GM12891 (cell line): ENCODE measurements around the gene TXNDC5.

Experiments used
- DNase-seq: peaks from one replicate; pipeline ENCODE4 v3.0.0; 2011; ENCODE audit warnings: low spot score; ENCODE audit not compliant: insufficient read length
- FAIRE-seq: peaks from 2 replicates; lab custom pipeline; 2011; peaks lifted over from hg19 to GRCh38; lab: Jason Lieb, UNC
- PAX5 ChIP-seq: IDR thresholded peaks from 2 replicates; pipeline ENCODE4 v1.6.1; 2011; ENCODE audit warnings: low read length, moderate library complexity, mild to moderate bottlenecking; ENCODE audit not compliant: insufficient read depth, severe bottlenecking
- POLR2A ChIP-seq: IDR thresholded peaks from 2 replicates; pipeline ENCODE4 v1.6.1; 2011; ENCODE audit warnings: low read depth, low read length, control low read depth
- POLR2AphosphoS5 ChIP-seq: IDR thresholded peaks from 2 replicates; pipeline ENCODE4 v1.6.1; 2011; ENCODE audit warnings: low read depth, low read length, control low read depth
- POU2F2 ChIP-seq: IDR thresholded peaks from 2 replicates; pipeline ENCODE4 v1.6.1; 2011; ENCODE audit warnings: low read depth, mild to moderate bottlenecking, control low read depth, low read length, moderate library complexity
- SPI1 ChIP-seq: IDR thresholded peaks from 2 replicates; pipeline ENCODE4 v1.6.1; 2011; ENCODE audit warnings: low read depth, low read length, control low read depth
- TAF1 ChIP-seq: IDR thresholded peaks from 2 replicates; pipeline ENCODE4 v1.6.1; 2011; ENCODE audit warnings: low read depth, low read length, control low read depth

The TXNDC5 gene

DNA sequence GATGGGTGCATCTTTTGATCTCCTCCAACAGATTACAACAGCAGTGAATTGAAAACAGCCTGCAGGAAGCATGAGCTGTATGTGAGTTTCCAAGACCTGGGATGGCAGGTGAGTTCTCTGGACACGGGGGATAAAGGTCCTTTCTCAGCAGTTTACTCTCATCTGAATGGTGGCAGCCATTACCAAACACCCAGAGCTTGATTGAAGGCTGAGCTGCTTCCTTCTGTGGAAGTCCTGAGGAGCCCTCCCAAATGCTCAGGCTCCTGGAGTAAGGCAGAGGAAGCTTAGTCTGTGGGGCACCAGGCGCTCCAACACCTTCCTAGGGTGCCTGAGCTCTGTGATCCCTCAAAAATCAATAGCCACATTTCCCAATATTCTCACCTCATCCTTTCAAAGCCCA lies 31.5 kb downstream of the TXNDC5 start:
- FAIRE-seq (no peak), DNase-seq (no peak)
- TF ChIP-seq POLR2AphosphoS5 (no peak), PAX5 (no peak), POLR2A (no peak), POU2F2 (no peak), SPI1 (no peak), TAF1 (no peak)

GRCh38 chr6:7878401-7878964 lies 32.1 kb downstream of the TXNDC5 start:
- DNase-seq (no peak), FAIRE-seq (no peak)
- TF ChIP-seq PAX5 (no peak), POLR2A (no peak), POLR2AphosphoS5 (no peak)

DNA sequence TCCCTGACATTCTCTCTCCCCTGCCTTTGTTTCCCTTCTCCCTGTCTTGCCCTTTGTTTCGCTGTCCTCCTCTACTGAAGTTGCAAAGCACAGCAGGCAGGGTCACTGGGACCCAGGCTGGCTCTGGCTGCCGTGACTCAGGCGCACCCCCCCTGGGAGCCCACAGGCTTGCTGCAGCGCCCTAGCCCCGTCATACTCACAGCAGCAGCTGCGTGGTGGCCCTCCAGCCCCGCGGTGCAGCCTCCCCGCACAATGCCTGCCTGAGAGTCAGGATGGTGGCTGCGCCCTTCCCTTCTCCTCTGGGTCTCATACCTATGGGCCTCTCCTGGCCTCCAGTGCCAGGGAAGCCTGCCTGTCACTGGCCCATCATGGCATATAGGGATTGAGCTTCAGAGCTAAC lies 41.7 kb downstream of the TXNDC5 start:
- TF ChIP-seq POU2F2 (no peak), TAF1 (no peak), POLR2AphosphoS5 (no peak), PAX5 (no peak), POLR2A (no peak), SPI1 (no peak)
- no peak for DNase-seq
- FAIRE-seq, result no peak

GRCh38 chr6:7866526-7866925 lies 44.1 kb downstream of the TXNDC5 start:
- no peak for FAIRE-seq

DNA sequence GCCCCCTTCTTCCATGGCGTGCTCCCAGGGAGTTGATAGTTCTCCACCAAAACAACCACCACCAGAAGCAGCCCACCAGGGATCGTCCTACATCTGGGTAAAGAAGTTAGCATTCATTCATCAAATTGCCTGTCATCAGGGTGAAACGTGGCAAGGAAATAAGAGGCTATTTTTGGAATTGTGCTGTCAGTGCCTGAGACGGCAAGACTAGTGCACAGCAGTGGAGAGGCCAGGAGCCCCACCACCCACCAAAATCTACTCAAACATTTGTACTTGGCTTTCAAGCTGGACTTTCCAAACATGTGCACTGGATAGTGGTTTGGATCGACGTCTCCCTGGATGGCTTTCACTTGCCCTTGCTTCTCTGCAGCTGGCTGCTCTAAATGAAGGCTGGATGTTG lies 44.8 kb downstream of the TXNDC5 start:
- DNase-seq (no peak), FAIRE-seq (no peak)
- TF ChIP-seq PAX5, result no peak
- TF ChIP-seq TAF1, result no peak
- no peak for TF ChIP-seq SPI1
- TF ChIP-seq POLR2AphosphoS5, result no peak
- no peak for TF ChIP-seq POLR2A
- no peak for TF ChIP-seq POU2F2

More at GRCh38 chr6:7866526-7866925, 44.1 kb downstream of the TXNDC5 start:
- no peak for DNase-seq
- TF ChIP-seq POU2F2 (no peak), POLR2AphosphoS5 (no peak), PAX5 (no peak), POLR2A (no peak), TAF1 (no peak), SPI1 (no peak)

GRCh38 chr6:7859591-7859990 lies 51.0 kb downstream of the TXNDC5 start:
- FAIRE-seq (no peak), DNase-seq (no peak)
- TF ChIP-seq POU2F2 (no peak), POLR2AphosphoS5 (no peak), PAX5 (no peak)

- FAIRE-seq (no peak), DNase-seq (no peak)
- TF ChIP-seq POLR2AphosphoS5 (no peak), POU2F2 (no peak), POLR2A (no peak), PAX5 (no peak), TAF1 (no peak), SPI1 (no peak)
These were observed 58.8 kb downstream of the TXNDC5 start for GRCh38 chr6:7851780-7852179.

DNA sequence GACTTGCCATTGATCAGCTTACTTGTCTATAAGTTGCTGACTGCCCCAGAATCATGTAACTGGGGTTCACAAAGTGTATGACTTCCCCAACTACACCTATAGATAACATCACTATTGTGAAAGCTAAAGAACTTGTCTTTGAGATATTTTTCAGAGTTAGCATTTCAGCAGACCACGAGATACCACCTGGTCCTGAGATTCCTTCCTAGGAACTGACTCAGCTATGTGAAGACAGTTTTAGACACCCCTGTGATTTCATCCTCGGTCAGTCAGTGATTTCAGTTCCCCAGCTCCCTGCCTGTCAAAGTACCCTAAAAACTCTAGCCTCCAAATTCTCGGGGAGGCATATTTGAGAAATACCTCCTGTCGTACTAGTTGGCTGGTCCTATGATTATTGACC lies 62.4 kb downstream of the TXNDC5 start:
- FAIRE-seq, result no peak
- no peak for DNase-seq
- TF ChIP-seq POLR2AphosphoS5 (no peak), SPI1 (no peak), POLR2A (no peak), POU2F2 (no peak), PAX5 (no peak), TAF1 (no peak)

- no peak for DNase-seq
- no peak for FAIRE-seq
- TF ChIP-seq POLR2A, result no peak
- no peak for TF ChIP-seq SPI1
- TF ChIP-seq POU2F2, result no peak
- TF ChIP-seq POLR2AphosphoS5, result no peak
- no peak for TF ChIP-seq TAF1
- no peak for TF ChIP-seq PAX5
These were observed 63.4 kb downstream of the TXNDC5 start for GRCh38 chr6:7846966-7847818.

- DNase-seq, result no peak
- TF ChIP-seq POLR2A (no peak), TAF1 (no peak), POLR2AphosphoS5 (no peak), SPI1 (no peak), PAX5 (no peak), POU2F2 (no peak)
- peak; percentile 13 for FAIRE-seq
These were observed 68.7 kb downstream of the TXNDC5 start for GRCh38 chr6:7841781-7842468.
